WERI-Rb-1 (cell line): Measurements from ENCODE around the gene ATP2B3.
A peak's percentile ranks its signal among the peaks of the same experiment; 100 is the strongest.

Experiments used
- DNase-seq: peaks from one replicate; pipeline ENCODE4 v3.0.0-alpha.2; 2020
- H3K27ac ChIP-seq: fragments of 250-450 bp; sonication (Bioruptor Pico); 2 replicates; pipeline ENCODE4 v1.5.1; 2020; ENCODE audit warnings: mild to moderate bottlenecking, moderate library complexity
- H3K27me3 ChIP-seq: fragments of 250-450 bp; sonication (Bioruptor Pico); 2 replicates; pipeline ENCODE4 v1.5.1; 2021; ENCODE audit warnings: mild to moderate bottlenecking, low read depth, moderate library complexity; ENCODE audit not compliant: insufficient read depth, severe bottlenecking
- H3K36me3 ChIP-seq: fragments of 250-450 bp; sonication (Bioruptor Pico); 2 replicates; pipeline ENCODE4 v1.5.1; 2020; ENCODE audit warnings: mild to moderate bottlenecking, moderate library complexity
- H3K4me3 ChIP-seq: 2 replicates; pipeline ENCODE4 v1.5.1; 2011; ENCODE audit warnings: low read depth, mild to moderate bottlenecking, control low read depth, low read length
- H3K9me3 ChIP-seq: fragments of 250-450 bp; sonication (Bioruptor Pico); 2 replicates; pipeline ENCODE4 v1.5.1; 2021; ENCODE audit warnings: mild to moderate bottlenecking, moderate library complexity; ENCODE audit not compliant: severe bottlenecking
- CTCF ChIP-seq: IDR thresholded peaks from 2 replicates; pipeline ENCODE4 v1.5.1; 2011; ENCODE audit warnings: low read depth, mild to moderate bottlenecking, control low read depth, inconsistent platforms, low read length

ATP2B3 gene

DNA sequence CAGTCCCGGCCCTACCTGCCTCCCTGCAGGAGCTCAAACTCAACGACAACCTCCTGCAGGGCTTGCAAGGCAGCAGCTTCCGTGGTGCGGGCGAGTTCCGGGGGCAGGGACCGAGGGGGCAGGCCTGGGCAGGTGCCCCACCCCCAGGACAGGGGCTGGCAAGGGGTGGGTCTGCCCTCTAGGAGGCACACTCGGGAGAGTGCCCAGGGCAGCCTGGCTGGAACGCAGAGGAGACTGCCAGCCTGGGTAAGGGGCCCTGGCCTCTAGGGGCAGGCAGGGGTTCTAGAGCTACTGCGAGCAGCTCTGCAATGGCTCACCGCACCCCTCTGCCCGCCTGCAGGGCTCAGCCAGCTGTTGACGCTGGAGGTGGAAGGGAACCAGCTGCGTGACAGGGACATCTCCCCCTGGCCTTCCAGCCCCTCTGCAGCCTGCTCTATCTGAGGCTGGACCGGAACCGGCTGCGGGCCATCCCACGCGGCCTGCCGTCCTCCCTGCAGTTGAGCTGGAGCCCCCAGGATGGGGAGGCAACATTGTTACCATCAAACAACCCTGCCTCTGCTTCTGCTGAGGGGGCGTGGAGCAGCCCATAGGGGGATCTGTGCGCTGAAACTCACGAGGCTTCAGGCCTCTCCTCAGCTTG, 34.9 kb upstream of the ATP2B3 start:
- Histone ChIP-seq H3K27ac (no peak overlapping the region), H3K27me3 (peaks cover 22% of the 10 kb centered on the region), H3K9me3 (no peaks in the 10 kb centered on the region), H3K4me3 (no peak overlapping the region), H3K36me3 (no peaks in the 10 kb centered on the region)
- no peak for TF ChIP-seq CTCF
- no peak for DNase-seq

DNA sequence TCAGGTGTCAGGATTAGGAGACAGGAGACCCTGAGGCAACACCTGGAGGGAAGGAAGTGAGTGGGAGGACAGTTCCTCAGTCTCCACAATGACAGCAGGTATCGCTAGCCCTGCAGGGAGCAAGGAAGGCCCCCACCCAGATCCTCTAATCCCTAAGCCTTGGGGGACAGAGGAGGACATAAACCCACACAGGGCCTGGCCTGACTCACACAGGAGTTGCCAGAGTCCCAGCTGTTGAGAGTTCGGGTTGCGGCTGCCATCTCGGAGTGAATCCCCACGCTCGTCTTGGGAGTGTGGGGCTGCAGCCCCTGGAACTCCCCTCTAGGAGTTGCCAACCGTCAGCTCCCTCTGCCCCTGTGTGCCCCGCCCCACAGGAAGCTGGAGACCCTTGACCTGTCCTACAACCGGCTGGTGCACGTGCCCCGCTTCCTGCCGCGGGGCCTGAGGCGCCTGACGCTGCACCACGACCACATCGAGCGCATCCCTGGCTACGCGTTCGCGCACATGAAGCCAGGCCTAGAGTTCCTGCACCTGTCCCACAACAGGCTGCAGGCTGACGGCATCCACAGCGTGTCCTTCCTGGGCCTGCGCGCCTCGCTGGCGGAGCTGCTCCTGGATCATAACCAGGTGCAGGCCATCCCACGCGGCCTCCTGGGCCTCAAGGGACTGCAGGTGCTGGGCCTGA, 31.9 kb upstream of the ATP2B3 start:
- peak; percentile 81 for DNase-seq
- no peak overlapping the region for H3K4me3 ChIP-seq
- H3K27ac ChIP-seq = peak overlapping the region; percentile 54
- no peaks in the 10 kb centered on the region for H3K9me3 ChIP-seq
- TF ChIP-seq CTCF = no peak
- H3K36me3 ChIP-seq = no peaks in the 10 kb centered on the region
- peaks cover 22% of the 10 kb centered on the region for H3K27me3 ChIP-seq

- Histone ChIP-seq H3K9me3 (no peaks in the 10 kb centered on the region), H3K36me3 (no peaks in the 10 kb centered on the region), H3K27me3 (peaks cover 19% of the 10 kb centered on the region), H3K4me3 (no peak overlapping the region), H3K27ac (peak overlapping the region; percentile 54)
- no peak for TF ChIP-seq CTCF
- no peak for DNase-seq
Measured at GRCh38 chrX:153486171-153486570, 31.3 kb upstream of the ATP2B3 start.

DNA sequence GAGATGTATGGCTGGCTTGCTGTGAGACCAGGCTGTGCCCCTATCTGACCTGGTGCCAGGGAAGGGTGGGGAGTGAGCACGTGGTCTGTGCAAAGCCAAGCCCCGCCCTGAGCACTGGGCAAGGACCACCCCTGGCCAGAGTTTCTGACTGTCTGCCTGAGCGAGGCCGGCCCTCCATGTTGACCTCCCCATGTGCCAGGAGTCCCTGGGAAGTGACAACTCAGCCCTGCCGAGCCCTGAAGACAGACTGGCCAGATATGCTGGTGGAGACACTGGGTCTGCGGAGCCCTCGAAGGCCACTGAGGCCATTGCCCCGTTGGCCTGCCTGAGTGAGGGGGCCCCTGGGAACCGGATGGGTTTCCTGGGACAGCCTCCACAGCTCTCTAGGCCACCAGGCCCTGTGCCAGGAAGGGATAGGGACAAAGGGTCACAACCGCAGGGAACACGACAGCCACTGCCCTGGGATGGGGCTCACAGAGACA, 29.8 kb upstream of the ATP2B3 start:
- peak overlapping the region; percentile 59 for H3K27ac ChIP-seq
- no peaks in the 10 kb centered on the region for H3K36me3 ChIP-seq
- no peak for TF ChIP-seq CTCF
- peaks cover 19% of the 10 kb centered on the region for H3K27me3 ChIP-seq
- H3K4me3 ChIP-seq = no peak overlapping the region
- no peak for DNase-seq
- H3K9me3 ChIP-seq = no peaks in the 10 kb centered on the region

- no peak for TF ChIP-seq CTCF
Measured at GRCh38 chrX:153488231-153488914, 29.1 kb upstream of the ATP2B3 start.

More at GRCh38 chrX:153488231-153488914, 29.1 kb upstream of the ATP2B3 start:
- peak; percentile 56 for DNase-seq
- Histone ChIP-seq H3K4me3 (no peak overlapping the region), H3K27ac (peak overlapping the region; percentile 59), H3K9me3 (no peaks in the 10 kb centered on the region), H3K36me3 (no peaks in the 10 kb centered on the region), H3K27me3 (peaks cover 19% of the 10 kb centered on the region)
